Measurements from ENCODE around the gene KLC1. TPM values are rescaled to one million over a fixed set of nuclear protein-coding genes. Genes with fewer than 3 reads are reported as not detected.

The KLC1 gene
- total and polyA plus RNA-seq, 2 of the 8 experiments (the other 6 are each of a cell fraction or from before 2014, with no cell fraction given): 84.6 to 134 TPM

GRCh38 chr14:103690332-103690731 is 61.3 kb downstream of the KLC1 start:
- Histone ChIP-seq H3K79me1 (ENCODE audit: low read depth, low read length) (peaks cover 8% of the 10 kb centered on the region), H3K4me2 (ENCODE audit: insufficient read depth in 1 of 2, low read depth in 2 of 2, low read length in 2 of 2) (no peak overlapping the region), H3K18ac (ENCODE audit: extremely low read depth, low read length) (no peak overlapping the region), H3K23me2 (ENCODE audit: low read depth, low read length) (no peaks in the 10 kb centered on the region), H3K56ac (replicated peaks; ENCODE audit: insufficient read length, low read depth, low read length) (no peak overlapping the region), H2AK5ac (ENCODE audit: low read depth, low read length) (no peak overlapping the region), H3K36me3 (ENCODE audit: control insufficient read depth in 2 of 4, insufficient read depth in 4 of 4, low read length in 3 of 4) (peaks cover 13 to 59% (median 18%) of the 10 kb centered on the region in 4 experiments; a peak in 6 of 8 replicates), H3K27me3 (replicated peaks in 1 of 4; ENCODE audit: control insufficient read depth in 3 of 4, extremely low read depth in 1 of 4, insufficient read depth in 3 of 4, low read length in 3 of 4) (no peaks in the 10 kb centered on the region), H3K14ac (ENCODE audit: insufficient read length) (no peak overlapping the region), H2BK20ac (ENCODE audit: low read length) (no peak overlapping the region), H4K20me1 (replicated peaks in 1 of 2; ENCODE audit: control insufficient read depth in 1 of 2, insufficient read depth in 2 of 2, low read length in 2 of 2) (peaks cover 4 to 21% of the 10 kb centered on the region in 2 experiments), H4K91ac (replicated peaks; ENCODE audit: insufficient read length, low read length) (no peak overlapping the region), H4K5ac (ENCODE audit: insufficient read length, low read depth, low read length) (no peak overlapping the region), H2AFZ (ENCODE audit: low read length) (no peak overlapping the region), H4K8ac (ENCODE audit: extremely low read depth, insufficient read depth, low read length) (no peak overlapping the region), H2BK15ac (ENCODE audit: low read length) (no peak overlapping the region), H3K27ac (ENCODE audit: low read depth, low read length) (no peak overlapping the region), H3K9ac (replicated peaks in 1 of 4; ENCODE audit: extremely low read depth in 1 of 4, low read depth in 3 of 4, low read length in 3 of 4) (no peak overlapping the region), H3K23ac (ENCODE audit: insufficient read length) (no peak overlapping the region), H2BK120ac (replicated peaks; ENCODE audit: low read depth, low read length) (no peak overlapping the region), H2BK5ac (ENCODE audit: low read depth, low read length) (no peak overlapping the region), H3K9me3 (ENCODE audit: insufficient read depth in 2 of 2, low read depth in 1 of 2, low read length in 1 of 2) (no peaks in the 10 kb centered on the region), H3K4me1 (replicated peaks in 1 of 4; ENCODE audit: control insufficient read depth in 3 of 4, insufficient read depth in 4 of 4, low read length in 3 of 4) (peaks cover 0 to 3% (median 0%) of the 10 kb centered on the region in 4 experiments; a peak in 1 of 7 replicates), H3K4ac (replicated peaks; ENCODE audit: insufficient read length, low read depth, low read length) (no peak overlapping the region), H2BK12ac (ENCODE audit: low read depth, low read length) (no peak overlapping the region), H3K4me3 (ENCODE audit: extremely low read depth in 1 of 4, insufficient read depth in 2 of 4, low read depth in 3 of 4, low read length in 4 of 4) (no peak overlapping the region), H3K79me2 (ENCODE audit: control insufficient read depth in 1 of 2, insufficient read depth in 2 of 2, low read length in 2 of 2) (peaks cover 0 to 3% of the 10 kb centered on the region in 2 experiments; a peak in 1 of 4 replicates)
- no peak for TF ChIP-seq TAF1 (IDR thresholded peaks at IDR 0.05; ENCODE audit: low read depth, low read length)
- no peak for TF ChIP-seq MAFK (IDR thresholded peaks at IDR 0.05; ENCODE audit: low read depth, low read length)
- no peak for TF ChIP-seq JUND (IDR thresholded peaks at IDR 0.05; ENCODE audit: low read length)
- TF ChIP-seq FOSL1 (IDR thresholded peaks at IDR 0.05; ENCODE audit: insufficient read depth, low read depth, low read length): no peak
- no peak for TF ChIP-seq CBX5 (IDR thresholded peaks at IDR 0.05; ENCODE audit: low read depth, low read length)
- ChIA-PET POLR2A (ENCODE audit: partially characterized antibody) (interaction anchor here (8.8 kb wide), 1 partner anchor 14 kb away, joined by 74 read pairs; no protein-coding TSS in a partner anchor), CTCF (ENCODE audit: partially characterized antibody) (interaction anchor here (0.5 to 0.6 kb wide), 2 partner anchors 1046 to 1430 kb away, joined by 3 read pairs; no protein-coding TSS in a partner anchor)
- no peak for FAIRE-seq
- WGBS, 2 experiments (ENCODE audit: extremely low coverage in 1 of 2, insufficient coverage in 1 of 2, insufficient read length in 1 of 2, insufficient replicate concordance in 2 of 2, low coverage in 1 of 2, low lambda C conversion rate in 2 of 2, missing lambda C conversion rate in 1 of 2): 99% methylated on average over 8 of the region's 8 CpGs; no CpG with 5 or more reads in 1 of the 2 experiments
- DNase-seq (ENCODE audit: low read depth in 1 of 2, low spot score in 2 of 2): no peak
